K562 (cell line): ENCODE data around the gene TM7SF2. TPM values are rescaled to one million over a fixed set of nuclear protein-coding genes. Genes with fewer than 3 reads are reported as not detected.

Experiments used
- BRCA1 ChIP-seq, 2 experiments: fragments of 450-650 bp in 1 of 2; sonication (generic) in 1 of 2; formaldehyde crosslinking in 1 of 2; IDR thresholded peaks; 2 replicates each; pipeline versions ENCODE4 v1.5.0 to v1.6.1; 2017 to 2020; ENCODE audit warnings: mild to moderate bottlenecking in 1 of 2, missing genetic modification reagents in 1 of 2
- CAMTA2 ChIP-seq: fragments of 250-450 bp; sonication (Bioruptor Pico); conservative IDR thresholded peaks from 2 replicates; pipeline ENCODE4 v1.5.1; 2022
- CREB1 ChIP-seq, 2 experiments: sonication (generic) in 1 of 2; formaldehyde crosslinking in 1 of 2; IDR thresholded peaks; 2 replicates each; pipeline versions ENCODE4 v1.6.1 to v1.8.0; 2012 to 2022; ENCODE audit warnings: inconsistent platforms in 1 of 2, mild to moderate bottlenecking in 1 of 2, missing genetic modification reagents in 1 of 2, moderate library complexity in 1 of 2
- E4F1 ChIP-seq: fragments of 250-450 bp; sonication (Bioruptor Pico); IDR thresholded peaks from 2 replicates; pipeline ENCODE4 v1.5.0; 2021; ENCODE audit warnings: mild to moderate bottlenecking, borderline replicate concordance
- ETV5 ChIP-seq: sonication (generic); formaldehyde crosslinking; IDR thresholded peaks from 2 replicates; pipeline ENCODE4 v1.4.0; 2020; ENCODE audit warnings: low read depth, mild to moderate bottlenecking, missing genetic modification reagents
- FOXJ3 ChIP-seq: sonication (generic); formaldehyde crosslinking; IDR thresholded peaks from 2 replicates; pipeline ENCODE4 v1.4.0; 2020; ENCODE audit warnings: mild to moderate bottlenecking, missing genetic modification reagents
- HNRNPH1 ChIP-seq: fragments of 200-400 bp; formaldehyde crosslinking; optimal IDR thresholded peaks from 2 replicates; pipeline ENCODE3; 2017; ENCODE audit warnings: low read depth, mild to moderate bottlenecking, low read length, moderate library complexity
- PHF20 ChIP-seq: fragments of 450-650 bp; IDR thresholded peaks from 2 replicates; pipeline ENCODE4 v1.6.1; 2018; ENCODE audit not compliant: partially characterized antibody
- RBFOX2 ChIP-seq: fragments of 200-400 bp; formaldehyde crosslinking; IDR thresholded peaks from 2 replicates; pipeline ENCODE4 v1.6.1; 2017; ENCODE audit warnings: low read depth, mild to moderate bottlenecking, low read length, moderate library complexity
- SLC30A9 ChIP-seq: fragments of 250-450 bp; sonication (Bioruptor Pico); IDR thresholded peaks from 2 replicates; pipeline ENCODE4 v1.8.0; 2022; ENCODE audit warnings: mild to moderate bottlenecking, moderate library complexity
- SRSF1 ChIP-seq: fragments of 200-400 bp; formaldehyde crosslinking; IDR thresholded peaks from 2 replicates; pipeline ENCODE4 v1.6.1; 2017; ENCODE audit warnings: mild to moderate bottlenecking, low read depth, low read length, moderate library complexity
- SRSF3 ChIP-seq: fragments of 200-400 bp; formaldehyde crosslinking; IDR thresholded peaks from 2 replicates; pipeline ENCODE4 v1.6.1; 2016; ENCODE audit warnings: mild to moderate bottlenecking, low read length, moderate library complexity; ENCODE audit not compliant: insufficient read depth
- TCFL5 ChIP-seq: fragments of 250-450 bp; sonication (Bioruptor Pico); conservative IDR thresholded peaks from 2 replicates; pipeline ENCODE4 v1.6.1; 2021; ENCODE audit warnings: mild to moderate bottlenecking, moderate library complexity, matching md5 sums
- USF1 ChIP-seq: sonication (generic); formaldehyde crosslinking; IDR thresholded peaks from 2 replicates; pipeline ENCODE4 v1.9.0; 2022; ENCODE audit warnings: mild to moderate bottlenecking, missing genetic modification reagents
- ZNF184 ChIP-seq: sonication (generic); formaldehyde crosslinking; IDR thresholded peaks from 2 replicates; pipeline ENCODE4 v1.5.0; 2020; ENCODE audit warnings: missing genetic modification reagents
- ZNF551 ChIP-seq: fragments of 250-450 bp; sonication (Bioruptor Pico); IDR thresholded peaks from 2 replicates; pipeline ENCODE4 v1.5.0; 2021; ENCODE audit warnings: mild to moderate bottlenecking, moderate library complexity
- ZNF57 ChIP-seq: fragments of 450-650 bp; formaldehyde crosslinking; IDR thresholded peaks from 2 replicates; pipeline ENCODE4 v1.4.0; 2020; ENCODE audit warnings: mild to moderate bottlenecking, moderate library complexity
- polyA plus RNA-seq, 8 experiments: library from polyadenylated mRNA; depleted of rRNA in 4 of 8; stranded (reverse) in 5 of 8; unstranded in 3 of 8; fragments of >200 nt; fragmentation: Nextera tagmentation in 2 of 8; fragmentation: Illumina TruSeq in 1 of 8; extraction: Ambion mirVana in 2 of 8; extraction: Trizol in 1 of 8; gene quantifications; 2 replicates each; pipeline versions ENCODE4 v1.2.1 to v1.2.3, GENCODE V29; 2011 to 2014; ENCODE audit warnings: inconsistent platforms in 1 of 8, missing spikeins in 1 of 8
- total RNA-seq, 7 experiments: library from RNA; depleted of rRNA in 6 of 7; stranded (reverse); fragments of >200 nt in 6 of 7; fragmentation: Illumina TruSeq in 2 of 7; extraction: Trizol in 2 of 7; gene quantifications; 2 replicates each; pipeline versions ENCODE4 v1.2.1 to v1.2.3, GENCODE V29; 2011 to 2021; ENCODE audit warnings: low replicate concordance in 1 of 7
- TF ChIP-seq, protein P1 (sequence below): sonication (generic); formaldehyde crosslinking; IDR thresholded peaks from 2 replicates; pipeline ENCODE4 v1.4.0; 2020; ENCODE audit warnings: mild to moderate bottlenecking, missing genetic modification reagents
- TF ChIP-seq, protein P2 (sequence below): fragments of 450-650 bp; formaldehyde crosslinking; IDR thresholded peaks from 2 replicates; pipeline ENCODE4 v1.4.0; 2022; ENCODE audit warnings: mild to moderate bottlenecking, moderate library complexity
- TF ChIP-seq, protein P3 (sequence below), 2 experiments: fragments of 450-650 bp; IDR thresholded peaks; 2 replicates each; pipeline ENCODE4 v1.6.1; 2016

TM7SF2 gene
- total and polyA plus RNA-seq, 9 of the 15 experiments (the other 6 are each of a cell fraction or from before 2014, with no cell fraction given): 1.2 to 22.0 (median 14.3) TPM

DNA sequence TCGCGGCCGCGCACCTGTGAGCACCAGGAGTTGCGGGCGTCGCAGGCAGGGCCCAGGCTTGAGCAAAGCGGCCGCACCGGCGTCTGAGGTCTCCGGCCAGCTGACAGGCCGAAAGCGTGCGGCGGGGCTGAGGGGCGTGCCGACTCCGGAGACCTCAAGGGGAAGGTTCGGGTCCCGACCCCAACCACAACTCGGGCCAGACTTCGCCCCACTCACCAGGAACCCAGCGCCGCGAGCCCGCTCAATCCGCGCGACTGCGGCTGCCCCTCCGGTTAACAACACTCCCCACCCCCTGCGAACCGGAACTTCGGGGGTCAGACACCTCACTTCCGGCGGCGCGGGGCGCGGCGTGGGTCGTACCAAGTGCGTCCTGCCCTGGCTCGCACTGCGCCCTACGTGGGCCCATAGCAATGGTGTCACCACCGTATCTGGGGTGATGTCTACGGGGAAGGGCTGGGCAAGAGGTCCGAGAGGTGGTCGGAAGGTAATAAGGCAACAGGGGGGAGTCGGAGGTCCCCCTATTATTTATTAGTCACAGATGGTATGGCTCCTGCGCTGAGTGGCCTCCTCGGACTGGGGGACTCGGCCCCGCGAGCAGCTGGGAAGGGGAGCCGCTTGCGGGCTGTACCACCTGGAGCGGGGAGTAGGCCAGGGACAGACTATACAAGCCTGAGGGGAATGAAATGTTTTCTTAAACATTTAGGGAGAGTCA lies 22.7 kb downstream of the TM7SF2 start, which contains the start of gene SYVN1 (continued):
- TF ChIP-seq E4F1 (CRISPR knock-in tag) (no peak), TCFL5 (CRISPR knock-in tag) (no peak), ZNF551 (CRISPR knock-in tag) (no peak), ETV5 (peak; percentile 93), CAMTA2 (CRISPR knock-in tag) (no peak), ZNF57 (CRISPR knock-in tag) (no peak), SRSF3 (no peak), SRSF1 (no peak), PHF20 (peak; percentile 85), USF1 (CRISPR knock-in tag) (no peak), ZNF184 (CRISPR knock-in tag) (no peak), SLC30A9 (CRISPR knock-in tag) (no peak), RBFOX2 (peak; percentile 95), HNRNPH1 (no peak), FOXJ3 (no peak), CREB1 (IDR thresholded peaks at IDR 0.05) (peak; percentile 76), CREB1 (CRISPR knock-in tag; IDR thresholded peaks at IDR 0.05) (peak; percentile 89), BRCA1 (IDR thresholded peaks at IDR 0.05) (no peak), BRCA1 (CRISPR knock-in tag; IDR thresholded peaks at IDR 0.05) (no peak)
- TF ChIP-seq, protein P1, sequence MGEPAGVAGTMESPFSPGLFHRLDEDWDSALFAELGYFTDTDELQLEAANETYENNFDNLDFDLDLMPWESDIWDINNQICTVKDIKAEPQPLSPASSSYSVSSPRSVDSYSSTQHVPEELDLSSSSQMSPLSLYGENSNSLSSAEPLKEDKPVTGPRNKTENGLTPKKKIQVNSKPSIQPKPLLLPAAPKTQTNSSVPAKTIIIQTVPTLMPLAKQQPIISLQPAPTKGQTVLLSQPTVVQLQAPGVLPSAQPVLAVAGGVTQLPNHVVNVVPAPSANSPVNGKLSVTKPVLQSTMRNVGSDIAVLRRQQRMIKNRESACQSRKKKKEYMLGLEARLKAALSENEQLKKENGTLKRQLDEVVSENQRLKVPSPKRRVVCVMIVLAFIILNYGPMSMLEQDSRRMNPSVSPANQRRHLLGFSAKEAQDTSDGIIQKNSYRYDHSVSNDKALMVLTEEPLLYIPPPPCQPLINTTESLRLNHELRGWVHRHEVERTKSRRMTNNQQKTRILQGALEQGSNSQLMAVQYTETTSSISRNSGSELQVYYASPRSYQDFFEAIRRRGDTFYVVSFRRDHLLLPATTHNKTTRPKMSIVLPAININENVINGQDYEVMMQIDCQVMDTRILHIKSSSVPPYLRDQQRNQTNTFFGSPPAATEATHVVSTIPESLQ (CRISPR knock-in tag): no peak
- TF ChIP-seq, protein P2, sequence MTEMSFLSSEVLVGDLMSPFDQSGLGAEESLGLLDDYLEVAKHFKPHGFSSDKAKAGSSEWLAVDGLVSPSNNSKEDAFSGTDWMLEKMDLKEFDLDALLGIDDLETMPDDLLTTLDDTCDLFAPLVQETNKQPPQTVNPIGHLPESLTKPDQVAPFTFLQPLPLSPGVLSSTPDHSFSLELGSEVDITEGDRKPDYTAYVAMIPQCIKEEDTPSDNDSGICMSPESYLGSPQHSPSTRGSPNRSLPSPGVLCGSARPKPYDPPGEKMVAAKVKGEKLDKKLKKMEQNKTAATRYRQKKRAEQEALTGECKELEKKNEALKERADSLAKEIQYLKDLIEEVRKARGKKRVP (CRISPR knock-in tag): no peak
- TF ChIP-seq, protein P3, sequence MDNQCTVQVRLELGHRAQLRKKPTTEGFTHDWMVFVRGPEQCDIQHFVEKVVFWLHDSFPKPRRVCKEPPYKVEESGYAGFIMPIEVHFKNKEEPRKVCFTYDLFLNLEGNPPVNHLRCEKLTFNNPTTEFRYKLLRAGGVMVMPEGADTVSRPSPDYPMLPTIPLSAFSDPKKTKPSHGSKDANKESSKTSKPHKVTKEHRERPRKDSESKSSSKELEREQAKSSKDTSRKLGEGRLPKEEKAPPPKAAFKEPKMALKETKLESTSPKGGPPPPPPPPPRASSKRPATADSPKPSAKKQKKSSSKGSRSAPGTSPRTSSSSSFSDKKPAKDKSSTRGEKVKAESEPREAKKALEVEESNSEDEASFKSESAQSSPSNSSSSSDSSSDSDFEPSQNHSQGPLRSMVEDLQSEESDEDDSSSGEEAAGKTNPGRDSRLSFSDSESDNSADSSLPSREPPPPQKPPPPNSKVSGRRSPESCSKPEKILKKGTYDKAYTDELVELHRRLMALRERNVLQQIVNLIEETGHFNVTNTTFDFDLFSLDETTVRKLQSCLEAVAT (IDR thresholded peaks at IDR 0.05): peak in 1 of 2 experiments; percentile 17; a peak in 1 of 4 replicates
